ENCODE data around the gene SEC31B. TPM values are rescaled to one million over a fixed set of nuclear protein-coding genes. Genes with fewer than 3 reads are reported as not detected.
A peak's percentile ranks its signal among the peaks of the same experiment; 100 is the strongest.

Gene SEC31B
- total RNA-seq, 1 donor from 2014 or later = 2.0 TPM

GRCh38 chr10:100498059-100498458, 21.6 kb downstream of the SEC31B start:
- no peak for DNase-seq (ENCODE audit: low read depth in 2 of 2)

DNA sequence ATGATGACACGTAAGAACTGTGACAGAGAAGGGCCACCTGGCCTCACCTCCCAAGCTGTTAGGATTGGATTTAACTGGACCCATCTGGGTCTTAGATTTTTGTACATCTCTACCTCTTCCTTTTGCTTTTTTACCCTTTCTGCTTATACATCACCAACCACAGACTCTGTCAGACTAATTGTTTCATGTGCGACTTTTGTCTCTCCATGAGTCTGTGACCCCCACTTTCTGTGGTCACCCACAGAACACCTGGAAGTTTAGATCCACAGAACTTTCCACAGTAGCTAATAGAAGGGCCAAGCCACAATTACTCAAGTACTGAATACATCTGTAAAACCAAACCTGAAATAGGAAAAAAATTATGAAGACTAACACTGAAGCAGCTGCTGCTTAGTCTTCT, 23.1 kb downstream of the SEC31B start:
- no peak for DNase-seq (ENCODE audit: low read depth in 2 of 2)

GRCh38 chr10:100490531-100490930, 29.1 kb downstream of the SEC31B start:
- no peak for DNase-seq (ENCODE audit: low read depth in 2 of 2)

- DNase-seq (ENCODE audit: low read depth in 2 of 2) = no peak
Observed at GRCh38 chr10:100489396-100489795, 30.3 kb downstream of the SEC31B start.

- no peak for DNase-seq (ENCODE audit: low read depth in 2 of 2)
Observed at GRCh38 chr10:100487529-100487928, 32.1 kb downstream of the SEC31B start.

GRCh38 chr10:100485801-100486495, 33.7 kb downstream of the SEC31B start:
- DNase-seq (ENCODE audit: low read depth in 2 of 2) = no peak

- DNase-seq (ENCODE audit: low read depth in 2 of 2) = no peak
Observed at GRCh38 chr10:100485366-100485765, 34.3 kb downstream of the SEC31B start.

- no peak for DNase-seq (ENCODE audit: low read depth in 2 of 2)
Observed at GRCh38 chr10:100483876-100484666, 35.6 kb downstream of the SEC31B start.

DNA sequence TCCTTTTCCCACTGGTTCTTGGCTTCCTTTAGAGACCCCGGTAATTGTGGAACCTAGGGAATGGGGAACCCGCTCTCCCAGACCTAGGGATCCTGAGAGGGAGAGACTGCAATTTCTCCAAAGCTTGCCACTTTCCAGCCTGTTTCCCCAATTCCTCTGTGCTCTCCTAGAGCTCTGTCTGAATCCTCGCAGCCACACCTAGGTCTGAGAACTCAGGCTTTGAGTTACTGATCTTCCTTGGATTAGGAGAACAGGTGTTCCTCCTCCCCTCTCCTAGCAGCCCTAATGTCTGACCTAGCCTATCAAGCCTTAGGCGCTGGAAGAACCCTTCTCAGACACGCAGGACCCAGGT, 36.9 kb downstream of the SEC31B start:
- DNase-seq (ENCODE audit: low read depth in 2 of 2) = no peak

DNA sequence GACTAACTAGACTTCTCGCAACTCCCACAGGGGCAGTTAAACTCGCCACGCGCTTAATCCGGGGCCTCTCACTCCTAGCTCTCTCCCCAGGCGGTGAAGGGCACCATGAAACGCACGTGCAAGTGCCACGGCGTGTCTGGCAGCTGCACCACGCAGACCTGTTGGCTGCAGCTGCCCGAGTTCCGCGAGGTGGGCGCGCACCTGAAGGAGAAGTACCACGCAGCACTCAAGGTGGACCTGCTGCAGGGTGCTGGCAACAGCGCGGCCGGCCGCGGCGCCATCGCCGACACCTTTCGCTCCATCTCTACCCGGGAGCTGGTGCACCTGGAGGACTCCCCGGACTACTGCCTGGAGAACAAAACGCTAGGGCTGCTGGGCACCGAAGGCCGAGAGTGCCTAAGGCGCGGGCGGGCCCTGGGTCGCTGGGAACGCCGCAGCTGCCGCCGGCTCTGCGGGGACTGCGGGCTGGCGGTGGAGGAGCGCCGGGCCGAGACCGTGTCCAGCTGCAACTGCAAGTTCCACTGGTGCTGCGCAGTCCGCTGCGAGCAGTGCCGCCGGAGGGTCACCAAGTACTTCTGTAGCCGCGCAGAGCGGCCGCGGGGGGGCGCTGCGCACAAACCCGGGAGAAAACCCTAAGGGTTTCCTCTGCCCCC, 37.4 kb downstream of the SEC31B start:
- DNase-seq (ENCODE audit: low read depth in 2 of 2) = peak; percentile 85

DNA sequence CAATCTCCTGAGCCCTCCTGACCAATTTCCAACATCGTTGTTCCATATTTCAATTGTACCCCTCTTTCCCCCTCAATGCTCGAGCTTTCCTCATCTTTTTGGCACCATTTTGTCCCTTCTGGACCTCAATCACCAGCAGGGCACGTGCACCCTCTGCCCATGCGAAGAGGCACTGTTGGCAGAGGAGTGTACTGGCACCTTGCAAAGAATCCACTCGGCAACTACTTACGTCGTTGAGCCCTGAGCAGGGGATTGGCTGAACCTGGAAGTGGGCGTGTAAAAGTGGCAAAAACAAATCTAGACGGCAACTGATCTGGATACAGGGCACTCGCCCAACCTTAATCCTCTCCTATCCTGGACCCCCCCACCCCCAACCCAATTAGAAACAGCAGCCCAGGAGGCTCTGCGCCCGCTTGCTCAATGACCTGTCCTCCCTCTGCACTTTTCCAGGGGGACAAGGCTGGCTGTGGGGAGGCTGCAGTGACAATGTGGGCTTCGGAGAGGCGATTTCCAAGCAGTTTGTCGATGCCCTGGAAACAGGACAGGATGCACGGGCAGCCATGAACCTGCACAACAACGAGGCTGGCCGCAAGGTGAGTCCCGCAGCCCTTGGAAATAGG, 38.1 kb downstream of the SEC31B start:
- DNase-seq (ENCODE audit: low read depth in 2 of 2) = peak; percentile 87 to 92

- no peak for DNase-seq (ENCODE audit: low read depth in 2 of 2)
Observed at GRCh38 chr10:100480002-100480401, 39.7 kb downstream of the SEC31B start.

DNA sequence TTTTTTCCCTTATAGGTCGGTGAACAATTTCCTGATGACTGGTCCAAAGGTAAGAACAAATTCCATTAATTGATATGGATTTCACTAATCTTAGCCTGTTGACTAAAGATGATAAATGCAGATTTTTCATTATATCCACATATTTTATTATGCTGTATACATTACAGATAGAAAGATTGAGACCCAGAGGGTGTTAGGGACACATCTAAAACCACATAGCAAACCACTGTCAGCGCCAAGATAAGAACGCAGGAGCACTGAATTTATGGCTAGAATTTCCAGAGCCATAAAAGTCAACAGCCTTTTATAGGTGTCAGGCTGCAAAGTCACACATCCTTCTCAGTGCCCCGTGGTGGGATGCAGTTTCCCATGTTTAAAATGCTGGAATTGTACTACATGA, 40.6 kb downstream of the SEC31B start:
- no peak for DNase-seq (ENCODE audit: low read depth in 2 of 2)

DNA sequence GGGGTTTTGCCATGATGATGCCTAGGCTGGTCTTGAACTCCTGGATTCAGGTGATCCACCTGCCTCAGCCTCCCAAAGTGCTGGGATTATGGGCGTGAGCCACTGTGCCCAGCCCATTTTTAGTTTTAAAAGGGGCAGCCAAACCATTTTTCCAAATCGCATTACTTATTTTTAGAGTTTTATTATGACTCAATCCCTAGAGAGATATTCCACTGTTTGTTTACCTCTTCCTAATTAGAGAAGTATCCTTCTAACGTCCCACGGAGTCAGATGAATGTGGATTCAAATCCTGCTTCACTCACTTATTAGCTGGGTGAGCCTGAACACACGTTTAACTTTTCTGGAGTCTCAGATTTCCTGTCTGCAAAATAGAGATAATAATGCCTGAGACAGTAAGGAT, 41.7 kb downstream of the SEC31B start:
- DNase-seq (ENCODE audit: low read depth in 2 of 2) = no peak

DNA sequence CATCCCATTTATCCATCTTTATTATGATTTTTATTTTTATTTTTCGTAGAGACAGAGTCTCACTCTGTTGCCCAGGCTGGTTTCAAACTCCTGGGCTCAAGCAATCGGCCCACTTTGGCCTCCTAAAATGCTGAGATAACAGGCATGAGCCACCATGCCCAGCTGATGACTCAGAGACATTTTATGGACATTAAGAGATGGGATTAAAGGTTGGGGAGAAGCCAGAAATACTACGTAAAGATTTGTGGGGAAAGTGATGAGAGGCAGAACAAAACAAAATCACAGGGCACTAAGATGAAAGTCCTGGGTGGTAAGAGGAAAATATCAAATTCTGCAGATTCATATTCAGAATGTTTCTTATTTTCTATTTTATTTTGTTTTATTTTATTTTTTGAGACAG, 49.3 kb downstream of the SEC31B start:
- no peak for DNase-seq (ENCODE audit: low read depth in 2 of 2)

DNA sequence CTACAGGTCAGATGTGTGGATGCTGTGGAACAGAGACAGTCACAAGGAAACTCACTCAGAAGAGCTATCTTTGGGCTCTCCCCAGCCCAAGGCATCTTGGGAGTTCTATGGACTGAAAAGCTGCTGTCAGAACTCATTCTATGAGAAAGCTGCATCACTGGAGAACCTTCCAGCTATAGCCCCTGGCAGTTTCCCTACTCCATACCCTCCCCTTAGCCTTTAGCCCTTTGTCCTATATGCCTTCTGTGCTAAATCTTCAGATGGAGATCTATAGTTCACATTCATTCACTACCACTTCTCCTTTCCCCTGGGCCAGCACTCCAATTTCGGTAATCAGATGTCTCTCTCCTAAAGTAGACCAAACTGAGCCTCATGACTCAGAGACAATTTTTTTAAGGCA, 49.9 kb downstream of the SEC31B start:
- DNase-seq (ENCODE audit: low read depth in 2 of 2) = no peak

DNA sequence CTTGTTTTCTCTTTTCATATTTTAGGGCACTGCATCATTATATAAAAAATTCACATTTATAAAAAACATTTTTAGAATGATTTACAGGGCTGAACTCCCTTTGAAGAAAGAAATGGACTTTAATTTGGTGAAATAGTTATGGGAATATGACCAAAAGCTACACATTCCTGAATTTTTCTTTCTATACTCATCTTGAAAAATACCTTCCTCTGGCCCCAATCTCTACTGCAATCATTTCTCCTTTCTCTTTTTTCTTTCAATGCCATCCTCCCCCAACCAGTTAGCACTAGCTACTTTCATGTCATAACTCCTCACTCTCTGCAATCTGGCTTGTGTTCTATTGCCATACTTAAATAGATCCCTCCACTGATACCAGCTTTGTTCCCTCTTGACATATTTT, 50.7 kb downstream of the SEC31B start:
- no peak for DNase-seq (ENCODE audit: low read depth in 2 of 2)

GRCh38 chr10:100468322-100468721, 51.3 kb downstream of the SEC31B start:
- DNase-seq (ENCODE audit: low read depth in 2 of 2) = no peak

DNA sequence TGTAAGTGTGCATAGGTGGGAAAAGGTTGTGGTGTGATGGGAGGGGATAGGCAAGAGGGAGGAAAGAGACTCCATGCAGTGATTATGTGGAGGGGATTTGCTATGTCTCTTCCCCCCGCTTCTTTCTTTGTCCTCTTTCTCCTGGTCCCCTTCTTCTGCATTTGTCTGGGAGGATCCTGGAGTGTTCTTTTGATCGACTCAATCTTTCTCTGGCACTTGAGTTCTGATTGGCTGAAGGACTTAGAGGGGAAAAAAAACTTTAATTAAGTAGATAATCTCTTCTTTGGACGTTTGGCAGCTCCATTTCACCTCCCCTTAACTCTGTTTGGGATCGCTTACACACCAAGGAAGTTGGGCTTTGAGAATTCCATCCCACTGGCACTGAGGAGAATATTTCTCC, 57.0 kb downstream of the SEC31B start, which contains the start of gene WNT8B:
TSS of gene WNT8B (plus strand) at position 301 of the 400 bp plus-strand sequence. CDS start 160 bp downstream, outside the sequence.
- DNase-seq (ENCODE audit: low read depth in 2 of 2) = no peak

- no peak for DNase-seq (ENCODE audit: low read depth in 2 of 2)
Observed at GRCh38 chr10:100448951-100449350, 70.7 kb downstream of the SEC31B start.

DNA sequence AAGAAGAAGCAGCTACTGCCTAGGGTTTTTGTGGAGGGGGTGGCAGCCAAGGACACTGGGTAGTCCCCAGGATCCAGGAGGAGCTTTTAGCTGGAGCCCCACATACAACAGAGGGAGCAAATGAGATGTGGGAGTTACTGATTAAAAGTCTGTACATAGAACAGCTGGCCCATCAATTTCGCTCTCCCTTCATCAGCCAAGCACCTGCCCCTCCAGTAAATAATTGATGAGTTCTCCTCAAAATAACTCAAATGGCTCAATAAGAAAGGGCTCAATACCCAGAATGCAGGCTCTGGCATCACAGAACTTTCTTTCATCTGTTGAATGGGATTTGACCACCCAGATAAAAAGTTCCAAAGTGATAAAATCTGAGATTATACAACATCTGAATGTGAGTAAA, 72.0 kb downstream of the SEC31B start:
- no peak for DNase-seq (ENCODE audit: low read depth in 2 of 2)

- DNase-seq (ENCODE audit: low read depth in 2 of 2) = no peak
Observed at GRCh38 chr10:100446130-100446761, 73.4 kb downstream of the SEC31B start.
